H9 (cell line): ENCODE data around the gene NAXD. TPM values are rescaled to one million over a fixed set of nuclear protein-coding genes. Genes with fewer than 3 reads are reported as not detected.

ENCODE experiments used
- DNase-seq: peaks from one replicate; pipeline ENCODE4 v3.0.0-alpha.2; 2017
- H2AFZ ChIP-seq: one replicate; pipeline ENCODE4 v1.6.1; 2013; ENCODE audit warnings: mild to moderate bottlenecking, low read length, control low read depth, moderate library complexity
- H2AK5ac ChIP-seq: 2 replicates; pipeline ENCODE4 v1.6.1; 2013; ENCODE audit warnings: low read length, control low read depth, mixed read lengths; ENCODE audit not compliant: insufficient read length
- H2BK120ac ChIP-seq: one replicate; pipeline ENCODE4 v1.6.1; 2013; ENCODE audit warnings: low read depth, mild to moderate bottlenecking, low read length, control low read depth, inconsistent platforms; ENCODE audit not compliant: poor library complexity, severe bottlenecking
- H2BK12ac ChIP-seq: 2 replicates; pipeline ENCODE4 v1.6.1; 2013; ENCODE audit warnings: low read length, control low read depth, mixed read lengths, low read depth; ENCODE audit not compliant: insufficient read length
- H2BK15ac ChIP-seq: 2 replicates; pipeline ENCODE4 v1.6.1; 2013; ENCODE audit warnings: low read depth, low read length, control low read depth
- H2BK20ac ChIP-seq: one replicate; pipeline ENCODE4 v1.6.1; 2013; ENCODE audit warnings: low read depth, mild to moderate bottlenecking, low read length, control low read depth, inconsistent platforms; ENCODE audit not compliant: poor library complexity, severe bottlenecking
- H2BK5ac ChIP-seq: 2 replicates; pipeline ENCODE4 v1.6.1; 2013; ENCODE audit warnings: low read length, control low read depth, mixed read lengths; ENCODE audit not compliant: insufficient read length
- H3K14ac ChIP-seq: 2 replicates; pipeline ENCODE4 v1.6.1; 2013; ENCODE audit warnings: low read length, control low read depth; ENCODE audit not compliant: insufficient read depth
- H3K18ac ChIP-seq: 2 replicates; pipeline ENCODE4 v1.6.1; 2013; ENCODE audit warnings: low read depth, mild to moderate bottlenecking, mixed read lengths, low read length, control low read depth; ENCODE audit not compliant: insufficient read length
- H3K23ac ChIP-seq: 2 replicates; pipeline ENCODE4 v1.6.1; 2013; ENCODE audit warnings: low read length, control low read depth, mixed read lengths, low read depth; ENCODE audit not compliant: insufficient read length
- H3K23me2 ChIP-seq: 2 replicates; pipeline ENCODE4 v1.6.1; 2013; ENCODE audit warnings: low read depth, mild to moderate bottlenecking, mixed read lengths, low read length, control low read depth; ENCODE audit not compliant: insufficient read length, poor library complexity, severe bottlenecking
- H3K27ac ChIP-seq: 2 replicates; pipeline ENCODE4 v1.5.1; 2013; ENCODE audit warnings: low read length, control low read depth, mixed read lengths, low read depth; ENCODE audit not compliant: insufficient read length
- H3K27me3 ChIP-seq: 2 replicates; pipeline ENCODE4 v1.6.1; 2013; ENCODE audit warnings: low read length, control low read depth, inconsistent platforms; ENCODE audit not compliant: insufficient read depth
- H3K4ac ChIP-seq: 2 replicates; pipeline ENCODE4 v1.6.1; 2013; ENCODE audit warnings: low read depth, mild to moderate bottlenecking, control low read depth, inconsistent platforms, low read length, moderate library complexity
- H3K4me1 ChIP-seq: 2 replicates; pipeline ENCODE4 v1.6.1; 2013; ENCODE audit warnings: low read length, control low read depth, inconsistent platforms; ENCODE audit not compliant: insufficient read depth
- H3K4me2 ChIP-seq: 2 replicates; pipeline ENCODE4 v1.6.1; 2013; ENCODE audit warnings: low read length, control low read depth, mixed read lengths; ENCODE audit not compliant: insufficient read length, insufficient read depth
- H3K56ac ChIP-seq: 2 replicates; pipeline ENCODE4 v1.6.1; 2013; ENCODE audit warnings: low read depth, mild to moderate bottlenecking, mixed read lengths, low read length, control low read depth; ENCODE audit not compliant: insufficient read length
- H3K79me1 ChIP-seq: 2 replicates; pipeline ENCODE4 v1.6.1; 2013; ENCODE audit warnings: low read depth, mild to moderate bottlenecking, moderate library complexity, low read length, control low read depth, inconsistent platforms; ENCODE audit not compliant: insufficient read depth, poor library complexity, severe bottlenecking
- H3K79me2 ChIP-seq: 2 replicates; pipeline ENCODE4 v1.6.1; 2013; ENCODE audit warnings: low read length, control low read depth, inconsistent platforms; ENCODE audit not compliant: insufficient read depth
- H3K9ac ChIP-seq: 2 replicates; pipeline ENCODE4 v1.6.1; 2013; ENCODE audit warnings: low read length, control low read depth, mixed read lengths; ENCODE audit not compliant: insufficient read length; ENCODE audit errors: extremely low read depth
- H3K9me3 ChIP-seq: one replicate; pipeline ENCODE4 v1.6.1; 2013; ENCODE audit warnings: low read depth, low read length, inconsistent platforms; ENCODE audit not compliant: control insufficient read depth
- H3T11ph ChIP-seq: one replicate; pipeline ENCODE4 v1.6.1; 2013; ENCODE audit warnings: mild to moderate bottlenecking, low read length, control low read depth, inconsistent platforms
- H4K20me1 ChIP-seq: one replicate; pipeline ENCODE4 v1.6.1; 2013; ENCODE audit not compliant: control insufficient read depth, insufficient read length, insufficient read depth
- H4K5ac ChIP-seq: 2 replicates; pipeline ENCODE4 v1.6.1; 2013; ENCODE audit warnings: low read depth, mild to moderate bottlenecking, mixed read lengths, low read length, control low read depth; ENCODE audit not compliant: insufficient read length
- H4K8ac ChIP-seq: replicated peaks from 2 replicates; pipeline ENCODE4 v1.6.1; 2013; ENCODE audit warnings: low read length, control low read depth, mixed read lengths, low read depth; ENCODE audit not compliant: insufficient read length
- H4K91ac ChIP-seq: 2 replicates; pipeline ENCODE4 v1.6.1; 2013; ENCODE audit warnings: low read depth, mild to moderate bottlenecking, moderate library complexity, mixed read lengths, low read length, control low read depth; ENCODE audit not compliant: insufficient read length
- H3K27ac Mint-ChIP-seq, 3 experiments: 2 replicates in 2 of 3; 3 replicates in 1 of 3; pipeline ENCODE4 v1.8.0; 2020 to 2021; ENCODE audit warnings: mixed read lengths in 3 of 3, mild to moderate bottlenecking in 1 of 3, moderate library complexity in 1 of 3
- H3K27me3 Mint-ChIP-seq: 2 replicates; pipeline ENCODE4 v1.8.0; 2021; ENCODE audit warnings: low read depth, mild to moderate bottlenecking, moderate library complexity, mixed read lengths
- H3K36me3 Mint-ChIP-seq, 3 experiments: 2 replicates in 2 of 3; 3 replicates in 1 of 3; pipeline ENCODE4 v1.8.0; 2020 to 2021; ENCODE audit warnings: low read depth in 3 of 3, mixed read lengths in 3 of 3; ENCODE audit not compliant: insufficient read depth in 1 of 3
- H3K4me1 Mint-ChIP-seq, 2 experiments: 2 replicates each; pipeline ENCODE4 v1.8.0; 2020; ENCODE audit warnings: mixed read lengths in 2 of 2
- H3K4me3 Mint-ChIP-seq, 2 experiments: 2 replicates in 1 of 2; 3 replicates in 1 of 2; pipeline ENCODE4 v1.8.0; 2020 to 2021; ENCODE audit warnings: mild to moderate bottlenecking in 2 of 2, mixed read lengths in 2 of 2, moderate library complexity in 1 of 2
- H3K9me3 Mint-ChIP-seq, 2 experiments: 2 replicates in 1 of 2; 3 replicates in 1 of 2; pipeline ENCODE4 v1.8.0; 2020; ENCODE audit warnings: mild to moderate bottlenecking in 2 of 2, mixed read lengths in 2 of 2, moderate library complexity in 1 of 2
- WGBS: extraction: QIAGEN DNeasy Blood & Tissue Kit; methylation state at CpG from one replicate; pipeline ENCODE4 v1.1.7; 2013; ENCODE audit warnings: missing lambda C conversion rate, low lambda C conversion rate, mixed read lengths; ENCODE audit not compliant: insufficient read length; ENCODE audit errors: extremely low coverage; 5-methylcytosine and 5-hydroxymethylcytosine counted together
- total RNA-seq: library from RNA; stranded (reverse); gene quantifications from 2 replicates; pipeline ENCODE4 v1.2.1, GENCODE V29; 2021
- TF ChIP-seq, protein P1 (sequence below): fragments of 200-600 bp; sonication (generic); conservative IDR thresholded peaks from 3 replicates; pipeline ENCODE4 v1.8.0; 2021; ENCODE audit warnings: antibody characterized with exemption, mild to moderate bottlenecking

NAXD gene
- total RNA-seq, 1 experiment from 2014 or later, result 25.5 TPM

DNA sequence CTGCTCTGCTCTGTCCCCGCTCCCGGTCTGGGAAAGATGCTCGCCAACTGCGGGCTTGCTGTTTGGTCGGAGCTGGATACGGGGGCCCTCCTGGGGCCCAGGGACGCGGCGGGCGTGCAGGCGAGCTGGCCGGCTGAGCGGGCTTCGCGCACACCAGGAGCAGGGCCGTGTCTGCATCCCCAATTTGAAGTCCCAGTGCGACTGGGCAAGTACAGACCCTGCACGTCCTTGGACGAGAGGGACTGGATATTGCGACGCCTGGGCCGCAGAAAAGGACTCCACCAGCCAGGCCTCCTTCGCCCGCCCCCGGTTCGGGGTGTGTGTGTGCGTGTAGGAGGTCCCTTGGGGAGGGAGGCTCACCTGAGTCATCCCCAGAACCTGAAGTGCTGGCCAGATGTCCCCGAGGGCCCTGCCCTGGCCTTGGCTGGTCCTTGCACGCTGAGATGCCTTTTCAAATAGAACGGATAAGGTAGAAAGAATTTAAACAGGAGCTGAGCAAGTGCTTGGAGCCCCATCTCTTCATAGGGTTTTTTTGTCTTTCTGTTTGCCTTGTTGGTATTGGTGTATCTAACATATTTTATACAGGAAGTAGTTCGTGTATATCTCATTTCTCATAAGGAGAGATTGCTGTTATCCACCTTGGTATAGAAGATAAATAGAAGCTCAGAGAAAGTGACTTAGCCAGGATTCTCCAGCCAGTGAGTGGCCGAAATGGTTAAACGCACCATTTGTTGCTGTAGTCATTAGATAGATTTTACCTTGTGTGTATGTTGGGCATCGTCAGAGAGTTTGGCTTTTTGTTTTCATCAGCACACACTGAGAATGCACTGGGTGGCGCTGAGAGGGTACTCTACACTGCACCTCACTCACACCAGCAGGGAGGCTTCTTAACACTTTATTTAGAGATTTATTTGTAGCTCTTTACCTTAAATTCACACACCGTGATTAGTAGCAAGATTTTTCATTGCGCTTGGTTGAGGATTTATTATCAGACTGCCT is 1.1 kb downstream of the NAXD start:
- H3K27ac Mint-ChIP-seq, result peak overlapping the region in 1 of 3 experiments; percentile 80; a peak in 1 of 7 replicates
- H2AK5ac ChIP-seq, result no peak overlapping the region
- no peak overlapping the region for H3K18ac ChIP-seq
- TF ChIP-seq, protein P1, sequence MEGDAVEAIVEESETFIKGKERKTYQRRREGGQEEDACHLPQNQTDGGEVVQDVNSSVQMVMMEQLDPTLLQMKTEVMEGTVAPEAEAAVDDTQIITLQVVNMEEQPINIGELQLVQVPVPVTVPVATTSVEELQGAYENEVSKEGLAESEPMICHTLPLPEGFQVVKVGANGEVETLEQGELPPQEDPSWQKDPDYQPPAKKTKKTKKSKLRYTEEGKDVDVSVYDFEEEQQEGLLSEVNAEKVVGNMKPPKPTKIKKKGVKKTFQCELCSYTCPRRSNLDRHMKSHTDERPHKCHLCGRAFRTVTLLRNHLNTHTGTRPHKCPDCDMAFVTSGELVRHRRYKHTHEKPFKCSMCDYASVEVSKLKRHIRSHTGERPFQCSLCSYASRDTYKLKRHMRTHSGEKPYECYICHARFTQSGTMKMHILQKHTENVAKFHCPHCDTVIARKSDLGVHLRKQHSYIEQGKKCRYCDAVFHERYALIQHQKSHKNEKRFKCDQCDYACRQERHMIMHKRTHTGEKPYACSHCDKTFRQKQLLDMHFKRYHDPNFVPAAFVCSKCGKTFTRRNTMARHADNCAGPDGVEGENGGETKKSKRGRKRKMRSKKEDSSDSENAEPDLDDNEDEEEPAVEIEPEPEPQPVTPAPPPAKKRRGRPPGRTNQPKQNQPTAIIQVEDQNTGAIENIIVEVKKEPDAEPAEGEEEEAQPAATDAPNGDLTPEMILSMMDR, result peak; percentile 27; the same call in 2 of the 3 replicates
- no peak overlapping the region for H2BK120ac ChIP-seq
- no peak overlapping the region for H3K4ac ChIP-seq
- H3K79me1 ChIP-seq, result no peaks in the 10 kb centered on the region
- H3K23ac ChIP-seq, result no peak overlapping the region
- H3K14ac ChIP-seq, result peak overlapping the region; percentile 27; the same call in 1 of the 2 replicates
- H3K27me3 Mint-ChIP-seq, result peaks cover 36% of the 10 kb centered on the region
- no peaks in the 10 kb centered on the region for H3K27me3 ChIP-seq
- no peak overlapping the region for H2BK15ac ChIP-seq
- H3K4me1 Mint-ChIP-seq, result peaks cover 29 to 34% of the 10 kb centered on the region in 2 experiments
- DNase-seq, result no peak
- no peaks in the 10 kb centered on the region for H3K9me3 ChIP-seq
- peak overlapping the region; percentile 56 for H3K9ac ChIP-seq
- no peak overlapping the region for H4K8ac ChIP-seq
- H2BK5ac ChIP-seq, result no peak overlapping the region
- H4K5ac ChIP-seq, result no peak overlapping the region
- no peak overlapping the region for H2AFZ ChIP-seq
- no peak overlapping the region for H3T11ph ChIP-seq
- no peak overlapping the region for H2BK12ac ChIP-seq
- no peak overlapping the region for H3K27ac ChIP-seq
- peaks cover 25% of the 10 kb centered on the region; the same call in 1 of the 2 replicates for H3K79me2 ChIP-seq
- no peak overlapping the region for H2BK20ac ChIP-seq
- H3K23me2 ChIP-seq, result peaks cover 6% of the 10 kb centered on the region
- H4K91ac ChIP-seq, result no peak overlapping the region
- peaks cover 2% of the 10 kb centered on the region for H4K20me1 ChIP-seq
- H3K56ac ChIP-seq, result no peak overlapping the region
- peaks cover 0 to 2% (median 2%) of the 10 kb centered on the region in 3 experiments; a peak in 3 of 7 replicates for H3K36me3 Mint-ChIP-seq
- H3K9me3 Mint-ChIP-seq, result peaks cover 7 to 12% of the 10 kb centered on the region in 2 experiments; a peak in 3 of 5 replicates
- peak overlapping the region; percentile 86 to 91 for H3K4me3 Mint-ChIP-seq
- no CpG with 5 or more reads among the region's 37 CpGs for WGBS
- H3K4me2 ChIP-seq, result peak overlapping the region; percentile 58
- no peaks in the 10 kb centered on the region for H3K4me1 ChIP-seq
